ENCODE results near the gene WNK4. TPM values are rescaled to one million over a fixed set of nuclear protein-coding genes. Genes with fewer than 3 reads are reported as not detected.

The WNK4 gene
- total RNA-seq, 1 donor from 2014 or later = 0.16 TPM

DNA sequence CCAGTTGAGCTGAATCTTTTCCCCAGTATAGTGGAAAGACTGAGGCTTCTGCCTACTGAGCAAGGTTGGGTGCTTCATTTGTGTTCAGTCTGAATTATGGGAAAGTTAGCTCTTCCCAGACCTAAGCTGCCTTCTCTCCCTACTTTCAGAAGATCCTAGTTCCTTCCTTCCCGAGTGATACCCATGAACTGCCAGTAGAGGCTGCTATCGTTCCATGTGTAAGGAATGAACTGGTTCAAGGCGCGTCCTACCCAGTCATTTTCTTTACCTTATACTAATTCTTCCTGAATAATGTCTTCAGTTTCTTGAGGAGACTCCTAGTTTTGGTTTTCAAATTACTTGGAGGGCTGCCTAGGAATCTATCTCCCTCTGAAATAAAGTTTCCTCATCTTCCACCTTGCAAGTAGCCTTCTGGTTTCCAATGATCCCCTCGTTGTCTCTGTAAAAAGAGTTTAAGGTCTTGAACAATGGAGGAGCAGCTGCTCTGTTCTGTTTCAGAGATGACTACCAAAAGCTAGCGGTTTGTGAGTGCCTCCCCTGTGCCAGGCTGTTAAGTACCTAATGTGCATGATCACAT lies 63.0 kb downstream of the WNK4 start:
- intact Hi-C loops (cut with micrococcal nuclease) = no loop called here

GRCh38 chr17:42844271-42844670 lies 63.9 kb downstream of the WNK4 start, which contains the start of gene AOC2:
Gene AOC2 (plus strand): TSS chr17:42844580. CDS start chr17:42844627, 47 bp downstream.
- Mint-ChIP-seq H3K4me1 (ENCODE audit: low read depth) (peaks cover 14% of the 10 kb centered on the region), H3K27me3 (ENCODE audit: low read depth) (no peaks in the 10 kb centered on the region), H3K4me3 (ENCODE audit: low read depth) (no peak within 1 kb of the TSS), H3K36me3 (ENCODE audit: low read depth) (peaks cover 56% of the 10 kb centered on the region), H3K9me3 (no peaks in the 10 kb centered on the region), H3K27ac (no peak within 1 kb of the TSS)
- intact Hi-C loops (cut with micrococcal nuclease) = no loop called here
- no peak for DNase-seq (ENCODE audit: low spot score)

More for the DNA sequence above, 63.0 kb downstream of the WNK4 start:
- no peaks in the 10 kb centered on the region for H3K27me3 Mint-ChIP-seq (ENCODE audit: low read depth)
- no peaks in the 10 kb centered on the region for H3K9me3 Mint-ChIP-seq
- peaks cover 65% of the 10 kb centered on the region for H3K36me3 Mint-ChIP-seq (ENCODE audit: low read depth)
- peaks cover 14% of the 10 kb centered on the region for H3K4me1 Mint-ChIP-seq (ENCODE audit: low read depth)
- no peak for DNase-seq (ENCODE audit: low spot score)
- H3K27ac Mint-ChIP-seq = no peak overlapping the region
- H3K4me3 Mint-ChIP-seq (ENCODE audit: low read depth) = no peak overlapping the region

GRCh38 chr17:42844761-42845555 lies 64.5 kb downstream of the WNK4 start:
- intact Hi-C loops (cut with micrococcal nuclease) = no loop called here
- Mint-ChIP-seq H3K36me3 (ENCODE audit: low read depth) (peaks cover 52% of the 10 kb centered on the region), H3K27me3 (ENCODE audit: low read depth) (no peaks in the 10 kb centered on the region), H3K4me1 (ENCODE audit: low read depth) (peaks cover 14% of the 10 kb centered on the region), H3K4me3 (ENCODE audit: low read depth) (no peak overlapping the region), H3K9me3 (no peaks in the 10 kb centered on the region), H3K27ac (no peak overlapping the region)
- no peak for DNase-seq (ENCODE audit: low spot score)

- no peak overlapping the region for H3K4me3 Mint-ChIP-seq (ENCODE audit: low read depth)
- no peak for DNase-seq (ENCODE audit: low spot score)
- H3K36me3 Mint-ChIP-seq (ENCODE audit: low read depth) = peaks cover 48% of the 10 kb centered on the region
- H3K9me3 Mint-ChIP-seq = no peaks in the 10 kb centered on the region
- peaks cover 14% of the 10 kb centered on the region for H3K4me1 Mint-ChIP-seq (ENCODE audit: low read depth)
- intact Hi-C loops (cut with micrococcal nuclease) = no loop called here
- H3K27ac Mint-ChIP-seq = no peak overlapping the region
- no peaks in the 10 kb centered on the region for H3K27me3 Mint-ChIP-seq (ENCODE audit: low read depth)
These were observed 65.1 kb downstream of the WNK4 start for GRCh38 chr17:42845556-42845917.

- Mint-ChIP-seq H3K4me3 (ENCODE audit: low read depth) (no peak overlapping the region), H3K36me3 (ENCODE audit: low read depth) (peaks cover 45% of the 10 kb centered on the region), H3K9me3 (no peaks in the 10 kb centered on the region), H3K27ac (peak overlapping the region; percentile 93), H3K4me1 (ENCODE audit: low read depth) (peaks cover 14% of the 10 kb centered on the region), H3K27me3 (ENCODE audit: low read depth) (no peaks in the 10 kb centered on the region)
- no peak for DNase-seq (ENCODE audit: low spot score)
- intact Hi-C loops (cut with micrococcal nuclease) = loop anchor here (2.0 kb wide), 1 partner anchor 83 kb away; no protein-coding TSS in a partner anchor
These were observed 65.6 kb downstream of the WNK4 start for GRCh38 chr17:42845918-42846593.

Other genes starting within 250 kb of the WNK4 start
- 17.4 and 19.9 TPM in 2 replicates for gene NAGLU, start 244.4 kb upstream of the WNK4 start, total RNA-seq
- 0.91 and 1.4 TPM in 2 replicates for gene HSD17B1, start 227.7 kb upstream of the WNK4 start, total RNA-seq
- gene COASY, start 218.5 kb upstream of the WNK4 start, total RNA-seq = 90.6 and 91.6 TPM in 2 replicates
- gene MLX, start 213.5 kb upstream of the WNK4 start, total RNA-seq = 54.8 and 60.0 TPM in 2 replicates
- gene PSMC3IP, start 202.9 kb upstream of the WNK4 start, total RNA-seq = 23.3 and 26.6 TPM in 2 replicates
- 37.7 and 39.0 TPM in 2 replicates for gene RETREG3, start 171.2 kb upstream of the WNK4 start, total RNA-seq
- gene TUBG1, start 170.9 kb upstream of the WNK4 start, total RNA-seq = 85.5 and 94.9 TPM in 2 replicates
- gene TUBG2, start 121.3 kb upstream of the WNK4 start, total RNA-seq = 12.2 and 12.6 TPM in 2 replicates
- gene PLEKHH3, start 103.6 kb upstream of the WNK4 start, total RNA-seq = 0.57 and 1.0 TPM in 2 replicates
- 0.16 and 0.23 TPM in 2 replicates for gene CCR10, start 98.8 kb upstream of the WNK4 start, total RNA-seq
- gene CNTNAP1, start 98.1 kb upstream of the WNK4 start, total RNA-seq = 1.3 and 2.4 TPM in 2 replicates
- gene EZH1, start 35.6 kb upstream of the WNK4 start, total RNA-seq = 36.1 and 37.1 TPM in 2 replicates
- gene RAMP2, start 19.4 kb upstream of the WNK4 start, total RNA-seq = not detected in 2 replicates
- gene VPS25, start 7.2 kb upstream of the WNK4 start, total RNA-seq = 88.8 and 90.4 TPM in 2 replicates
- gene COA3, start 18.1 kb downstream of the WNK4 start, total RNA-seq = 51.2 and 51.7 TPM in 2 replicates
- 0.09 TPM in 1 of 2 replicates, not detected in the other for gene CNTD1, start 18.3 kb downstream of the WNK4 start, total RNA-seq
- gene BECN1, start 43.7 kb downstream of the WNK4 start, total RNA-seq = 97.2 and 104 TPM in 2 replicates
- gene PSME3, start 52.8 kb downstream of the WNK4 start, total RNA-seq = 172 TPM in 2 replicates
- 3.2 TPM in 2 replicates for gene AOC2, start 64.0 kb downstream of the WNK4 start, total RNA-seq
- gene AOC3, start 70.6 kb downstream of the WNK4 start, total RNA-seq = 1.6 and 2.4 TPM in 2 replicates
- gene G6PC1, start 120.2 kb downstream of the WNK4 start, total RNA-seq = not detected in 2 replicates
- 62.3 and 75.3 TPM in 2 replicates for gene AARSD1, start 183.8 kb downstream of the WNK4 start, total RNA-seq
- gene PTGES3L, start 199.5 kb downstream of the WNK4 start, total RNA-seq = 1.9 and 2.1 TPM in 2 replicates
- 18.7 and 19.9 TPM in 2 replicates for gene RUNDC1, start 200.0 kb downstream of the WNK4 start, total RNA-seq
- 1,137 and 1,172 TPM in 2 replicates for gene RPL27, start 217.8 kb downstream of the WNK4 start, total RNA-seq
- gene IFI35, start 226.2 kb downstream of the WNK4 start, total RNA-seq = 49.1 and 51.2 TPM in 2 replicates
- gene VAT1, start 241.8 kb downstream of the WNK4 start, total RNA-seq = 18.6 and 21.7 TPM in 2 replicates
- 0.05 TPM in 1 of 2 replicates, not detected in the other for gene RND2, start 244.6 kb downstream of the WNK4 start, total RNA-seq